ENCODE data around the gene SKIL.

The SKIL gene

DNA sequence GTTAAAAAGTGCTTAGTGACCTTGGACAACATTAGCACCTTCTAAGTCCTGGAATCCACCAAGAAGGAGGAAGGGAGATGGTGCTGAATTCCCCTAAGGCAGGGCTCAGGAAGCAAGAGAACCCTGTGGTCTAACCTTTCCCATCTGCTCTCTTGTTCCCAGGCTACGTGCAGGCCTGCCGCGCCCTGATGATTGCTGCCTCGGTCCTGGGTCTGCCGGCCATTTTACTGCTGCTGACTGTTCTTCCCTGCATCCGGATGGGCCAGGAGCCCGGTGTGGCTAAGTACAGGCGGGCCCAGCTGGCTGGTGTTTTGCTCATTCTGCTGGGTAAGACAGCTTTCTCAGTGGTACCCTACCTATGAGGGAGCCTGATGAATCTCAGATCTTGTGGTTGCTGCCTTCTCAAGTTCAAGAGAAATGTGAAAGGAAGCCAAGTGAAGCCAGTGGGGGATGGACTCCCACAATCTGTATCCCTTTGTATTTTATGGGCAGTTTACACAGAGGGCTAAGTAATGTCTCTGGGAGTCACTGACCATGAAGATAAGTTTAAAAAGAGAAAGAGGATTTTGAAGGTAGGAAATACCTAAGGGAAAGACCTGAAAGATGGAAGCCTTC, 65.6 kb downstream of the SKIL start:
- H3K9me3 Mint-ChIP-seq: no peaks in the 10 kb centered on the region
- peak overlapping the region in 2 of 3 experiments; percentile 53 to 78 for H3K27ac Mint-ChIP-seq
- peaks cover 20% of the 10 kb centered on the region for H3K4me1 Mint-ChIP-seq
- TF ChIP-seq, protein P1, sequence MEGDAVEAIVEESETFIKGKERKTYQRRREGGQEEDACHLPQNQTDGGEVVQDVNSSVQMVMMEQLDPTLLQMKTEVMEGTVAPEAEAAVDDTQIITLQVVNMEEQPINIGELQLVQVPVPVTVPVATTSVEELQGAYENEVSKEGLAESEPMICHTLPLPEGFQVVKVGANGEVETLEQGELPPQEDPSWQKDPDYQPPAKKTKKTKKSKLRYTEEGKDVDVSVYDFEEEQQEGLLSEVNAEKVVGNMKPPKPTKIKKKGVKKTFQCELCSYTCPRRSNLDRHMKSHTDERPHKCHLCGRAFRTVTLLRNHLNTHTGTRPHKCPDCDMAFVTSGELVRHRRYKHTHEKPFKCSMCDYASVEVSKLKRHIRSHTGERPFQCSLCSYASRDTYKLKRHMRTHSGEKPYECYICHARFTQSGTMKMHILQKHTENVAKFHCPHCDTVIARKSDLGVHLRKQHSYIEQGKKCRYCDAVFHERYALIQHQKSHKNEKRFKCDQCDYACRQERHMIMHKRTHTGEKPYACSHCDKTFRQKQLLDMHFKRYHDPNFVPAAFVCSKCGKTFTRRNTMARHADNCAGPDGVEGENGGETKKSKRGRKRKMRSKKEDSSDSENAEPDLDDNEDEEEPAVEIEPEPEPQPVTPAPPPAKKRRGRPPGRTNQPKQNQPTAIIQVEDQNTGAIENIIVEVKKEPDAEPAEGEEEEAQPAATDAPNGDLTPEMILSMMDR (IDR thresholded peaks at IDR 0.05; ENCODE audit: unreplicated experiment in 3 of 3): no peak
- peaks cover 14% of the 10 kb centered on the region for H3K27me3 Mint-ChIP-seq (ENCODE audit: low read depth)
- H3K36me3 Mint-ChIP-seq (ENCODE audit: low read depth): peaks cover 28% of the 10 kb centered on the region
- H3K4me3 Mint-ChIP-seq: peak overlapping the region; percentile 6 to 34 (median 22)

- Mint-ChIP-seq H3K4me1 (peaks cover 34% of the 10 kb centered on the region), H3K9me3 (no peaks in the 10 kb centered on the region), H3K4me3 (no peak overlapping the region), H3K27ac (peak overlapping the region; percentile 37 to 84 (median 42)), H3K36me3 (ENCODE audit: low read depth) (peaks cover 26% of the 10 kb centered on the region), H3K27me3 (ENCODE audit: low read depth) (peaks cover 6% of the 10 kb centered on the region)
- TF ChIP-seq, protein P1 (IDR thresholded peaks at IDR 0.05; ENCODE audit: unreplicated experiment in 3 of 3): no peak
These were observed 67.4 kb downstream of the SKIL start for GRCh38 chr3:170424879-170425278.

GRCh38 chr3:170425491-170426239, 68.2 kb downstream of the SKIL start:
- Mint-ChIP-seq H3K4me3 (peak overlapping the region in 1 of 3 experiments; percentile 22), H3K27me3 (ENCODE audit: low read depth) (peaks cover under 1% of the 10 kb centered on the region), H3K4me1 (peaks cover 38% of the 10 kb centered on the region), H3K9me3 (no peaks in the 10 kb centered on the region), H3K27ac (peak overlapping the region; percentile 42 to 75 (median 54)), H3K36me3 (ENCODE audit: low read depth) (peaks cover 21% of the 10 kb centered on the region)
- TF ChIP-seq, protein P1 (IDR thresholded peaks at IDR 0.05; ENCODE audit: unreplicated experiment in 3 of 3): no peak

DNA sequence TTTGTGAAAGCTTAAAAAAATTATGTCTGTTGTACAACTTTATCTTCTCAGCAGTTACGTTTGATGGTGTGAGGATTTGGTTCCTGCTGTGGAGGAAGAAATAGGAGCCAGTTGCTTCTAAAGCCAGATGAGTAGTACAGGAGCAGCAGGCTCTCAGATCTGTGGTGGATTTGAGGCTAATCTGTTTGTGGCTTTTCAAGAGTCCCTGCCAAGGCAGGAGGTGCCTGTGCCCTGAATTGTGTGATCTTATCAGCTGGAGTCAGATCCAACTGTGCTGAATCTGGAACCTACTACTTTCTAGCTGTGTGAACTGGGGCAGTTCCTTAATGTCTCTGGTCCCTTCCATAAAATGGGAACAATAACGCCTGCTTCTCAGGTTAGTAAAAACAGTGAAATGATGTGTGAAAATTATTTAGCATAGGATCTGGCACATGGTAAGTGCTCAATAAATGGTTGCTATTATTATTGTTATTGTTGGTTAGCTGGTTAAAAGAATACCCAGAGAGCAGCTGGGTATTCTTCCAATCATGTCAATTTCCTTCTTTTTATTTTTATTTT, 68.8 kb downstream of the SKIL start:
- H3K4me3 Mint-ChIP-seq: no peak overlapping the region
- peaks cover 24% of the 10 kb centered on the region for H3K36me3 Mint-ChIP-seq (ENCODE audit: low read depth)
- H3K27ac Mint-ChIP-seq: peak overlapping the region; percentile 42 to 75 (median 54)
- peaks cover 36% of the 10 kb centered on the region for H3K4me1 Mint-ChIP-seq
- H3K27me3 Mint-ChIP-seq (ENCODE audit: low read depth): no peaks in the 10 kb centered on the region
- no peaks in the 10 kb centered on the region for H3K9me3 Mint-ChIP-seq
- TF ChIP-seq, protein P1 (IDR thresholded peaks at IDR 0.05; ENCODE audit: unreplicated experiment in 3 of 3): no peak

- Mint-ChIP-seq H3K4me3 (no peak overlapping the region), H3K27ac (peak overlapping the region; percentile 52 to 87 (median 86)), H3K4me1 (peaks cover 29% of the 10 kb centered on the region), H3K27me3 (ENCODE audit: low read depth) (no peaks in the 10 kb centered on the region), H3K9me3 (no peaks in the 10 kb centered on the region), H3K36me3 (ENCODE audit: low read depth) (peaks cover 34% of the 10 kb centered on the region)
- TF ChIP-seq, protein P1 (IDR thresholded peaks at IDR 0.05; ENCODE audit: unreplicated experiment in 3 of 3): no peak
These were observed 70.6 kb downstream of the SKIL start for GRCh38 chr3:170428095-170428494.

All from nephron (organoid).